GM23338 (cell line): ENCODE data around the gene TUB. TPM values are rescaled to one million over a fixed set of nuclear protein-coding genes. Genes with fewer than 3 reads are reported as not detected.
A peak's percentile ranks its signal among the peaks of the same experiment; 100 is the strongest.

ENCODE experiments used
- ATAC-seq: fragments of 200-7000 bp; cut with Tn5 transposase; 3 replicates; pipeline ENCODE4 v1.9.1; 2020
- DNase-seq: peaks from one replicate; pipeline ENCODE4 v3.0.0-alpha.2; 2015; ENCODE audit warnings: low spot score
- H2AFZ ChIP-seq: fragments of 200-600 bp; sonication (generic); 2 replicates; pipeline ENCODE4 v1.8.0; 2016; ENCODE audit warnings: antibody characterized with exemption, mild to moderate bottlenecking, moderate library complexity
- H3F3A ChIP-seq: fragments of 200-600 bp; sonication (generic); replicated peaks from 2 replicates; pipeline ENCODE4 v1.8.0; 2017; ENCODE audit warnings: antibody characterized with exemption, mixed run types, low read depth
- H3K27ac ChIP-seq: fragments of 200-600 bp; sonication (generic); 2 replicates; pipeline ENCODE4 v1.6.1; 2016; ENCODE audit warnings: low read depth
- H3K27me3 ChIP-seq: fragments of 200-600 bp; sonication (generic); 2 replicates; pipeline ENCODE4 v1.8.0; 2016; ENCODE audit warnings: mild to moderate bottlenecking, mixed run types, moderate library complexity; ENCODE audit not compliant: insufficient read depth
- H3K36me3 ChIP-seq: fragments of 200-600 bp; sonication (generic); 2 replicates; pipeline ENCODE4 v1.8.0; 2016; ENCODE audit warnings: mild to moderate bottlenecking; ENCODE audit not compliant: insufficient read depth
- H3K4me1 ChIP-seq: fragments of 200-600 bp; sonication (generic); 2 replicates; pipeline ENCODE4 v1.8.0; 2016; ENCODE audit warnings: mild to moderate bottlenecking, moderate library complexity; ENCODE audit not compliant: insufficient read depth
- H3K4me2 ChIP-seq: fragments of 200-600 bp; sonication (generic); 2 replicates; pipeline ENCODE4 v1.7.1; 2017; ENCODE audit warnings: mixed run types
- H3K4me3 ChIP-seq: fragments of 200-600 bp; sonication (generic); 2 replicates; pipeline ENCODE4 v1.6.1; 2016; ENCODE audit warnings: mixed run types
- H3K79me2 ChIP-seq: fragments of 200-600 bp; sonication (generic); replicated peaks from 2 replicates; pipeline ENCODE4 v1.8.0; 2017; ENCODE audit warnings: mild to moderate bottlenecking; ENCODE audit not compliant: insufficient read depth
- H3K9me2 ChIP-seq: fragments of 200-600 bp; sonication (generic); 2 replicates; pipeline ENCODE4 v1.8.0; 2017; ENCODE audit not compliant: insufficient read depth
- H4K20me1 ChIP-seq: fragments of 200-600 bp; sonication (generic); replicated peaks from 2 replicates; pipeline ENCODE4 v1.8.0; 2017; ENCODE audit warnings: mild to moderate bottlenecking; ENCODE audit not compliant: insufficient read depth
- H3K27ac Mint-ChIP-seq: 2 replicates; pipeline ENCODE4 v1.8.0; 2020; ENCODE audit warnings: inconsistent platforms, mild to moderate bottlenecking, moderate library complexity, mixed read lengths
- H3K27me3 Mint-ChIP-seq: 3 replicates; pipeline ENCODE4 v1.8.0; 2022; ENCODE audit warnings: low read depth, mild to moderate bottlenecking, moderate library complexity, mixed read lengths, inconsistent platforms; ENCODE audit not compliant: insufficient read depth, poor library complexity
- H3K36me3 Mint-ChIP-seq: 3 replicates; pipeline ENCODE4 v1.8.0; 2021; ENCODE audit warnings: low read depth, mild to moderate bottlenecking, inconsistent platforms, moderate library complexity, mixed read lengths
- H3K4me1 Mint-ChIP-seq: 3 replicates; pipeline ENCODE4 v1.8.0; 2020; ENCODE audit warnings: mild to moderate bottlenecking, inconsistent platforms, mixed read lengths
- H3K4me3 Mint-ChIP-seq: 3 replicates; pipeline ENCODE4 v1.8.0; 2021; ENCODE audit warnings: moderate library complexity, mild to moderate bottlenecking, inconsistent platforms, mixed read lengths
- H3K9me3 Mint-ChIP-seq: 3 replicates; pipeline ENCODE4 v1.8.0; 2020; ENCODE audit warnings: moderate library complexity, mild to moderate bottlenecking, inconsistent platforms, mixed read lengths
- EZH2phosphoT487 ChIP-seq: fragments of 200-600 bp; sonication (generic); IDR thresholded peaks from one replicate; pipeline ENCODE4 v1.8.1; 2018; ENCODE audit warnings: antibody characterized with exemption; ENCODE audit not compliant: unreplicated experiment
- JUNB ChIP-seq: IDR thresholded peaks from one replicate; pipeline ENCODE4 v1.6.1; 2016; ENCODE audit warnings: antibody characterized with exemption; ENCODE audit not compliant: unreplicated experiment
- NANOG ChIP-seq: IDR thresholded peaks from 2 replicates; pipeline ENCODE4 v1.6.1; 2016; ENCODE audit warnings: antibody characterized with exemption, borderline replicate concordance
- POLR2AphosphoS5 ChIP-seq: IDR thresholded peaks from 2 replicates; pipeline ENCODE4 v1.6.1; 2016; ENCODE audit warnings: antibody characterized with exemption, low read depth
- STAT1 ChIP-seq: IDR thresholded peaks from one replicate; pipeline ENCODE4 v1.6.1; 2016; ENCODE audit warnings: antibody characterized with exemption; ENCODE audit not compliant: unreplicated experiment
- ZNF331 ChIP-seq: fragments of 250-450 bp; sonication (Bioruptor Pico); IDR thresholded peaks from 2 replicates; pipeline ENCODE4 v1.5.0; 2020; ENCODE audit warnings: low read depth, mild to moderate bottlenecking, moderate library complexity
- polyA plus RNA-seq: library from polyadenylated mRNA; unstranded; fragments of >200 nt; fragmentation: Nextera tagmentation; extraction: Ambion mirVana; gene quantifications from 2 replicates; pipeline ENCODE4 v1.2.1, GENCODE V29; 2016
- total RNA-seq: library from RNA; depleted of rRNA; stranded (reverse); fragments of >200 nt; shearing (Covaris generic); gene quantifications from 2 replicates; pipeline ENCODE4 v1.2.3, GENCODE V29; 2014
- TF ChIP-seq, protein P1 (sequence below): IDR thresholded peaks from 2 replicates; pipeline ENCODE4 v1.6.1; 2016; ENCODE audit warnings: antibody characterized with exemption
- TF ChIP-seq, protein P2 (sequence below), 2 experiments: fragments of 200-600 bp in 1 of 2; sonication (generic) in 1 of 2; conservative IDR thresholded peaks; 2 replicates each; pipeline versions ENCODE4 v1.5.1 to v1.6.1; 2016 to 2017; ENCODE audit warnings: antibody characterized with exemption in 2 of 2, low read depth in 2 of 2, mild to moderate bottlenecking in 2 of 2, moderate library complexity in 1 of 2

The TUB gene
- total and polyA plus RNA-seq, 2 experiments from 2014 or later, result 5.5 to 30.4 TPM

DNA sequence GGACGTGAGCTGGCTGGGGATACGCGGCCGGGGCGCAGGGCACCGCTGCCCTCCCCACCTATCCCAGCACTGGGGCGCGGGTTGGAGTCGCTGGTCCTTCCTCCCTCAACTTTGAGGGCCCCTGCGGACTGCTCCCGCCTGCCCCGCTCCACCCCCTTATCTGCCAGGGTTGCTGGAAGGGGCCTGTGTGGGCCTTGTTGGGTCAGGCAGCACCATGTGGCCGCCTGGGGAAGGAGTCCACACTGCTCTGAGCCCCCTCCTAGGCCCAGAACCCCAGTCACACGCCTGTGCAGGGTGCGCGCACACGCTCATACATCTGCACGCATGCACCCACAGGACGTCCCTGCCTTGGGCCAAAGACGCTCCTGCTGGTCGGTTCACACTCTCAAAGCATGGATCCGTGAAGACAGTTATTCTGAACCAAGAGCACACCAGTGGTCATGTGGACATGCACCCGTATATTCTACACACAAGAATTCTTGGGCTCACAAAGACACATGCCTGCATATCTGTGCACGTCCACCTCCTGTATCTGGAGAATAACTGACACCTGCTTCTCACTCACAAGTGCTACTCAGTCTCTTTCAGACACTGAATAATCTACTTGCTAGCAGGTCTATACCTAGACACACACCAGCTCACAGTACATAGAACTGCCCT lies 710 bp downstream of the TUB start (continued):
- TF ChIP-seq, protein P1, sequence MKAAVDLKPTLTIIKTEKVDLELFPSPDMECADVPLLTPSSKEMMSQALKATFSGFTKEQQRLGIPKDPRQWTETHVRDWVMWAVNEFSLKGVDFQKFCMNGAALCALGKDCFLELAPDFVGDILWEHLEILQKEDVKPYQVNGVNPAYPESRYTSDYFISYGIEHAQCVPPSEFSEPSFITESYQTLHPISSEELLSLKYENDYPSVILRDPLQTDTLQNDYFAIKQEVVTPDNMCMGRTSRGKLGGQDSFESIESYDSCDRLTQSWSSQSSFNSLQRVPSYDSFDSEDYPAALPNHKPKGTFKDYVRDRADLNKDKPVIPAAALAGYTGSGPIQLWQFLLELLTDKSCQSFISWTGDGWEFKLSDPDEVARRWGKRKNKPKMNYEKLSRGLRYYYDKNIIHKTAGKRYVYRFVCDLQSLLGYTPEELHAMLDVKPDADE, result no peak
- TF ChIP-seq NANOG, result no peak
- TF ChIP-seq POLR2AphosphoS5, result no peak
- TF ChIP-seq, protein P2, sequence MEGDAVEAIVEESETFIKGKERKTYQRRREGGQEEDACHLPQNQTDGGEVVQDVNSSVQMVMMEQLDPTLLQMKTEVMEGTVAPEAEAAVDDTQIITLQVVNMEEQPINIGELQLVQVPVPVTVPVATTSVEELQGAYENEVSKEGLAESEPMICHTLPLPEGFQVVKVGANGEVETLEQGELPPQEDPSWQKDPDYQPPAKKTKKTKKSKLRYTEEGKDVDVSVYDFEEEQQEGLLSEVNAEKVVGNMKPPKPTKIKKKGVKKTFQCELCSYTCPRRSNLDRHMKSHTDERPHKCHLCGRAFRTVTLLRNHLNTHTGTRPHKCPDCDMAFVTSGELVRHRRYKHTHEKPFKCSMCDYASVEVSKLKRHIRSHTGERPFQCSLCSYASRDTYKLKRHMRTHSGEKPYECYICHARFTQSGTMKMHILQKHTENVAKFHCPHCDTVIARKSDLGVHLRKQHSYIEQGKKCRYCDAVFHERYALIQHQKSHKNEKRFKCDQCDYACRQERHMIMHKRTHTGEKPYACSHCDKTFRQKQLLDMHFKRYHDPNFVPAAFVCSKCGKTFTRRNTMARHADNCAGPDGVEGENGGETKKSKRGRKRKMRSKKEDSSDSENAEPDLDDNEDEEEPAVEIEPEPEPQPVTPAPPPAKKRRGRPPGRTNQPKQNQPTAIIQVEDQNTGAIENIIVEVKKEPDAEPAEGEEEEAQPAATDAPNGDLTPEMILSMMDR (conservative IDR thresholded peaks at IDR 0.05; ENCODE audit: low read depth in 2 of 2), result no peak

DNA sequence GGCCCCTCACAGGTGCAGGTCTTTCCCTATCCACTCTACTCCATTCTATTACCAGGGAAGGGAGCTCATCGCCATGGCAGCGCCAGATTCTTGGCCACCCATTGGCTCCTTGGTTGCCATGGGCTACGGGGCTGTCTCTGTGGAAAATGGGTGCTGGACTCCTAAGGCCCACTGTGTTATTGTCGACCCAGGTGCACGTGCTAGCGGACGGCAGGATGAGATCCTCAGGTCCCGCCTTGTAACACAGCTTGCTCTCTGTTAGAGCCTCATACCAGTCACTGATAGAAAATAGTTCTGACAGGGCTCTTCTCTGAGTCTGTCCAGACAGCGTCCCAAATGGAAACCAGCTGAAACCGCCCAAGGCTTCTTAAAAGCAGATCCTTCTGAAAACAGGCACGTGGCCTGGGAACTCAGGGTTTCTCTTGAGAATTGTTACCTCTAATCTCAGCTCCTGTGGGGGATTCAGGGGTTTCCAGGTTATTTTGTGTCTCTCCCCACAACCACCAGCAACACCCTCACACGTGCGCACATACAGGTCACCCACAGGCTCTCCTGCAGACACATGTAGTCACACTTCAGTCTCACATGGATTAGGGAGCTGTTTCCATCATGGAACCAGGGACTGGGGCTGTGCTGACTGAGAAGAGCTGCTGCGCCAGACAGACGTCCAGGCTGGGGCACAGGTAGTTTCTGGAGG lies 1.5 kb downstream of the TUB start:
- peaks cover 26% of the 10 kb centered on the region for H3K27me3 ChIP-seq
- no peak for TF ChIP-seq POLR2AphosphoS5
- TF ChIP-seq STAT1, result no peak
- no peak for TF ChIP-seq EZH2phosphoT487
- TF ChIP-seq, protein P1, result no peak
- TF ChIP-seq JUNB, result no peak
- Mint-ChIP-seq H3K4me3 (peak overlapping the region; percentile 75), H3K36me3 (no peaks in the 10 kb centered on the region), H3K27me3 (peaks cover 33% of the 10 kb centered on the region), H3K9me3 (no peaks in the 10 kb centered on the region), H3K4me1 (peaks cover 58% of the 10 kb centered on the region), H3K27ac (no peak overlapping the region)
- DNase-seq, result peak; percentile 64
- ATAC-seq, result peak; percentile 21
- peak overlapping the region; percentile 90 for H3K4me2 ChIP-seq
- H3K4me1 ChIP-seq, result peaks cover 51% of the 10 kb centered on the region
- H3K27ac ChIP-seq, result no peak overlapping the region
- no peak overlapping the region for H2AFZ ChIP-seq
- H3K4me3 ChIP-seq, result peak overlapping the region; percentile 69
- H3K9me2 ChIP-seq, result no peaks in the 10 kb centered on the region; the same call in 1 of the 2 replicates
- peaks cover 15% of the 10 kb centered on the region for H4K20me1 ChIP-seq
- H3K79me2 ChIP-seq, result peaks cover 26% of the 10 kb centered on the region
- no peaks in the 10 kb centered on the region for H3K36me3 ChIP-seq
- 0 out of 2 replicates have a peak, but pooled peaks cover 3% of the 10 kb centered on the region for H3F3A ChIP-seq

DNA sequence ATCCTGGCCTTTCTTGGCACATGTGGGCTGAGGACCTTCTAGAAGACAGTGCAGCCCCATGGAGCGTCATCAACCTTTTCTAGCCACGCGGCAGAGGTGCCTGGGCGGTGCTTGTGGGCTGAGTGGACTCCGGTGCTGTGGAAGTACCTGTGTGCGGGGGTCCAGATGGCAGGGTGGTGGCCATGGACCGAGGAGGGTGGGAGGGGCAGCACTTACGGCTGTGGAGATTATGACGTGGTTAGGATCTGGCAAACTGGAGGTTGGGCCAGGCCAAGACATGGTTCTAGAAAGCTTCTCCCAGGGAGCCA lies 2.0 kb downstream of the TUB start:
- H4K20me1 ChIP-seq, result peaks cover 15% of the 10 kb centered on the region
- H3F3A ChIP-seq, result 0 out of 2 replicates have a peak, but pooled peaks cover 3% of the 10 kb centered on the region
- no peak overlapping the region for H3K4me3 ChIP-seq
- no peak overlapping the region for H3K27ac Mint-ChIP-seq
- H2AFZ ChIP-seq, result no peak overlapping the region
- no peak overlapping the region for H3K4me3 Mint-ChIP-seq
- H3K36me3 Mint-ChIP-seq, result no peaks in the 10 kb centered on the region
- ATAC-seq (no peak), DNase-seq (no peak)
- peaks cover 26% of the 10 kb centered on the region for H3K27me3 ChIP-seq
- no peak overlapping the region for H3K27ac ChIP-seq
- peak overlapping the region; percentile 90; the same call in 1 of the 2 replicates for H3K4me2 ChIP-seq
- H3K9me2 ChIP-seq, result no peaks in the 10 kb centered on the region; the same call in 1 of the 2 replicates
- no peaks in the 10 kb centered on the region for H3K36me3 ChIP-seq
- H3K27me3 Mint-ChIP-seq, result peaks cover 33% of the 10 kb centered on the region
- no peaks in the 10 kb centered on the region for H3K9me3 Mint-ChIP-seq
- peaks cover 51% of the 10 kb centered on the region for H3K4me1 ChIP-seq
- peaks cover 27% of the 10 kb centered on the region for H3K79me2 ChIP-seq
- no peak for TF ChIP-seq ZNF331 (CRISPR knock-in tag)
- peaks cover 61% of the 10 kb centered on the region for H3K4me1 Mint-ChIP-seq
